NOMO-1 treated with dmso at 0.1 percent for 144 hours (cell line): ENCODE measurements around the gene TXNRD3.
A peak's percentile ranks its signal among the peaks of the same experiment; 100 is the strongest.

ENCODE experiments used
- DNase-seq: peaks from one replicate; lab custom pipeline; 2025; ENCODE audit not compliant: unreplicated experiment; lab: John Stamatoyannopoulos, UW

Gene TXNRD3

GRCh38 chr3:126654571-126655383 is at the start of gene TXNRD3:
TXNRD3 (minus strand) TSS chr3:126655124.
- DNase-seq, result peak; percentile 29

DNA sequence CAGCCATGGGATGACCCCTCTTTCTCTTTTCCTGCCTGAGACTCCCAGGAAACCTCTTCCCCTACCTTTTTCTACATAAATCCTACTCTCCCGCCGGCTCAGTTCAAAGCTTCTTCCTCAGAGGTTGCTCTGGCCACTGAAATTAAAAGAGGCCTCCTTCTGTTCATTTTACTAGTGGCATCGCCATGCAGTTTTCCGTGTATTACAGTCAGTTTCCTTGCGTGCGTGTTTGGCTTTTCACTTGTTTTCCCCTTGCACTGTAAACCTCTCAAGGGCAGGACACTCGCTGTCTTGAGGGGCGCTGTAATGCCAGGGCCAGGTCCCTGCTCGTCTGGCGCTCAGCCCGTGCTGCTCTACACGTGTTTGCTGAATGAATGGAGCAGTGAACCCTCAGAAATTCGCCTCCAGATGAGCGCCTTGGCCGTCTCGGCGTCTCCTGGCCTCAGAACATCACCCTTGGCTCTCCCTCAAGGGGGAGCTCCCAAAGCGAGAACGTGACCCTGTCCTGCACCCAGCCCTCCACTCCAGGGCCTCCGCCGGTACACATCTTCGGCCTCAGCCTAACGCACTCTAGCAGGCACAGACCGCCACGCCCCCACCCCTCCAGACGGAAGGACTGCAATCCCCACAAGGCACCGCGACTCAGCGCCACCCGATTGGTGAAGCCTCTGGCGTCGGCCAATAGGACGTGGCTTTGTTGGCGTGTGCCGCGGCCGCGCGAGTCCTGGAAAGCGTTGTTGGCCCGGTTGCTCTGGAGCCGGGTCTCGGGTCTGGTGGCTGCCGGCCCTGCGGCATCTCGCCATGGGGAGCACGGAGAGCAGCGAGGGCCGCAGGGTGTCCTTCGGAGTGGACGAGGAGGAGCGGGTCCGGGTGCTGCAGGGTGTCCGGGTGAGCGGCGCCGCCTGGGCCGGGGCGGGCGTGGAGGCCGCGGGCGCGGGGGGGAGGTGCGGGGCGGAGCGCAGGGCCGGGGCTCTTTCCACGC is 48.9 kb upstream of the TXNRD3 start, which contains the start of gene CHCHD6:
Gene CHCHD6 (plus strand): TSS at position 729 of the 982 bp plus-strand sequence. CDS start 73 bp downstream, at position 802.
- DNase-seq, result peak; percentile 97

GRCh38 chr3:126699011-126699410 is 44.1 kb upstream of the TXNRD3 start:
- no peak for DNase-seq

DNA sequence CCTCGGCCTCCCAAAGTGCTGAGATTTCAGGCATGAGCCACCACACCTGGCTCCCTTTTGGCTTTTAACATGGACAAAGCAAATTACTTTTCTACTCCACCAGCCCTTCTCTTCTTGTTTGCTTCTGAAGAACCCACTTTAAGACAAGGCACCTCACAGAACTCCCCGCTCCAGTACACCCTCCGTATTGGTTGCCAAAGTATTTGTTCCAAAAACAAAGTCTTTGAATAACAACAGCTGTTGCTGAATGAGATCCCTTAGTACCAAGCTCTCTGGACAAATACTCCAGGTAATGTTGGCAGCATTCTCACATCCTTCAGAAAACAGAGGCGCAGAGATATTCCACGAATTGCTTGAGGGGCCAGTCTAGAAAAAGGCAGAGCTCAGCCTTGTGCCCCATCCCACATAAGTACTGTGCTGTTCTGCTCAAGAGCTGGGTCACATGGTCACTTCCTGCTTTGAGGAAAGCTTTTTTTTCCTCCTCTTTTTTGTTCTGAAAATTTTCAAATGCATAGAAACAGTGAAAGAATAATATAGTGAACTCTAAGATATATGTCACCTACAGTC is 41.9 kb upstream of the TXNRD3 start:
- DNase-seq, result no peak

DNA sequence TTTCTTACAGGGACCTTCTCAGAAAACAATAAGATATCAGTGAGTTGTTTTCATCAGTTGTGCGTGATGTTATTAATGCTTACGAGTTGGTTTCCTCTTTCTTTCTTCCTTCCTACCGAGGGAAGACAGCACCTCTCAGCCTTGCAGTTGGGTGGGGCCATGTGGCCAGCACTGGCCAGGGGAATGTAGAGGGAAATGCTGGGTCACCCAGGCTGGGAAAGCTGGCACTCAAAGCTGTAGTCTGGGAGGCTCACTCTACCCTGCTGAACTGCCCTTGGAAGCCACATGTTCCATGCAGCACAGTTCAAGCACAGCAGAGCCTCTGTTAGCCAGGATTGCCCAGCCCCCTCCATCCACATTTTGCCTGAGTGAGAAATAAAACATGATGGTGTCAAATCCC is 39.0 kb upstream of the TXNRD3 start:
- DNase-seq, result no peak

DNA sequence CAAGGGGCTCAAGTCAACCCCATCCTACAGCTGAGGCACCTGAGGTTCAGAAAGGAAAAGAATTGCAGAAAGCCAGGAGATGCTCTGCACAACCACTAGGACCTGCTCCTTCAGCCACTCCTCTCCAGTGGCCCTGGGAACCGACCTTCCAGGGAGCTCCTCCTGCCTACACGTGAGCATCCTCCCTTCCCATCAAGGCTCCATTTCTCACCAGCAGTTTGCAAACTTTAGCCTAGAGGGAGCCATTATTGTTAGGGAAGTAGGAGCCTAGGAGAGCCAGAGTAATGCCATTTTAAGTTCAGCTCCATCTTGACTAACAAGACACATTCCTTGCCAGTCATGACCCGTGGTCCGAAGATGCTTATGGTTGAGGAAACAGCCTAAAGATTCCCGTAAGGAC is 37.9 kb upstream of the TXNRD3 start:
- DNase-seq, result no peak

DNA sequence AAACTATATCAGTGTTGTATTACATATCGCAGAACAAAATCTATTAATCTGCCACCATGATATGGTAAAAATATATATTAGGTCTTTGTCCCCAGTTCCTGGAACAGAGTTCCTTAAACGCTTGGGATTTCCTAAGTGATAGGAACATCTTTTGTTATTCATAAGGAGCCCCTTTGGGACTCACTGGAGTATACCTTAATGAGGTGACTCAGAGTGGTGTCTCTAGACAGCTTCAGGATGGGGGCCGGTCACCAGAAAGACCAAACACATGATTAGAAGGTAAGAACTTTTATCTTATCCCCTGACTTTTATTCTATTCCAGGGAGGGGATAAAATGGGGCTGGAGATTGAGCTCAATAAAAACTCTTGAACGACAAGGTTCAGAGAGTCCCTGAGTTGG is 36.8 kb upstream of the TXNRD3 start:
- DNase-seq, result no peak

GRCh38 chr3:126685493-126685892 is 30.6 kb upstream of the TXNRD3 start:
- DNase-seq, result no peak

- DNase-seq, result no peak
Measured at GRCh38 chr3:126685021-126685420, 30.1 kb upstream of the TXNRD3 start.

GRCh38 chr3:126684218-126684751 is 29.4 kb upstream of the TXNRD3 start:
- no peak for DNase-seq

GRCh38 chr3:126683069-126683468 is 28.1 kb upstream of the TXNRD3 start:
- DNase-seq, result no peak

DNA sequence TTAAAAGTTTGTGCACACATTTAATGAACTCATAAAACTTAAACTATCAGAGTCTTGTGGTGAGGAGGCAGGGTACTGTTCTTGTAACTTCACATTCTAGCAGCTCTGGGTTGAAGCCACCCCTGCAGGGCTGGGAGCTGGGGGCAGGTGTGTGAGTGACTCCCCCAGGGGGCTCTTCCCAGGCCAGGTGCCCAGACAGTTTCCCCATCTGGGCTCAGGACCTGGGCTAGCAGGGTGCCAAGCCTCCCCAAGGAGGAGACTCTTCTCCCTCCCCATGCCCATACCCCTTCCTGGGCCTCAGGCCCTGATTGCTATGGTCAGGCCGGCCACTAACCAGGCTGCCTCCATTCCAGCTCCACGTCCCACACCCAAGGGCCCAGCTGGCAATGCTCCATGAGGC is 27.1 kb upstream of the TXNRD3 start:
- no peak for DNase-seq

- no peak for DNase-seq
Measured at GRCh38 chr3:126680667-126681055, 25.7 kb upstream of the TXNRD3 start.

DNA sequence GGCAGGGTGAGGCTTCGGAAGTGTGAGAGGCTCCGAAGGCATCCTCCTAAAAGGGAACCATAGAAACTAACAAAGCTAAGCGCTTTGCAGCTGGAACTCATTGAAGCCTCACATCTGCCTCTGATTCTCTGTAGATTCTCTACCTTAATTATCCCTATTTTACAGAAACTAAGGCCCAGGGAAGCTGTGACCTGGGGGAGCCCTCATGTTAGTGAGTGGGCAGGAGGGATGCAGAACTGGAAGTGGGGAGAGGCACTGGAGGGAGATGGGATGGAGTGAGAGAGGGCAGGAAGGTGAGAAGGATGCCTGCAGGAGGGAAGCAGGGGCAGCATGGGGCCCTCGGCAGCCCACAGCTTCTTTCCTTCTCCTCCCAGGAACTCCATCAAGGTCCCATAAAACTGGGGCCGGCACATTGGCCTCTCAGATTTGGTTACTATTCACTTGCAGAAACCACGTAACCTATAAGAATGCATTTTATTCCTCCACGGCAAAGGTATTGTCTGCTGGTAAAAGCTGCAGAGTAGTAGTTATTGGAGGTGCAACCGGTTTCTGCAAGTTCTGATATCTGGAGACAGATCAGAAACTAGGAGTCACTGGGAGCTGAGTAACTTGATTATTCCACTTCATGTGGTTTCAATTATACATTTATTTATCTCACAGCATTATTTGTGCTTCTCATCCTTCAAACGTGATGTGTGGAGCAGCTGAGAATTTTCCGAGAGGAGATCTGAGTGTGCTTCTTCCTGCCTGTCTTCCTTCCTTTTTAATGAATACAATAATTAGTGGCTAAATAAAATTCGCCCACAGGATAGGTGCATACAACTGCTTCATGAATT is 25.1 kb upstream of the TXNRD3 start:
- DNase-seq, result no peak

GRCh38 chr3:126679318-126679751 is 24.4 kb upstream of the TXNRD3 start:
- DNase-seq, result peak; percentile 19

GRCh38 chr3:126678693-126679317 is 23.9 kb upstream of the TXNRD3 start:
- DNase-seq, result no peak

DNA sequence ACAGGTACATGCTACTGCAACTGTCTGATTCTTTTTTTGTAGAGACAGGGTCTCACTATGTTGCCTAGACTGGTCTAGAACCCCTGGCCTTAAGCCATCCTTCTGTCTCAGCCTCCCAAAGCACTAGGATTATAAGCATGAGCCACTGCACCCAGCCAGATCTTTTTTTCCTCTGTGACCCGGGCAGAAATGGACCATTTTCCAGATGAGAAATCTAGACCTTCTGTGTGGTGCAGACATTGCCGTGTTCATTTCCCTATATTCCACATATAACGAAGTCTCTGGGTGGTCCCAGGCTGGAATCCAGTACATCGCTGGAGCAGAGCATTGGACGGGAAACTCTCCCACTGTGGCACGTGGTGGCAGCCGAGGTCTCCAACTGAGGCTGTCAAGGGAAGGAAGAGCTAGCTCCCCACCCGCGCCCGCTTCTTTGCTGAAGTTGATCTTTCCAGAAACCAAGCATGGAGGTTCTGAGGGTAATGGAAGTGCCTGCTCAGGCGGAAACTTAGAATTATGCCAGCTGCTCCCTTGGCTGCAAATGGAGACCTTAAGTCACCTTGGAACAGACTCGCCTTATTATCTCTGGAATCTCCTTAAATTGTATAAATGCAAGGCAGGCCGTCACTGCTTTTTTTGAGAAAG is 23.1 kb upstream of the TXNRD3 start:
- DNase-seq, result no peak

- DNase-seq, result no peak
Measured at GRCh38 chr3:126676919-126677705, 22.2 kb upstream of the TXNRD3 start.
